HCT116 (cell line): Measurements from ENCODE around the gene CYBRD1. TPM values are rescaled to one million over a fixed set of nuclear protein-coding genes. Genes with fewer than 3 reads are reported as not detected.
"Not testable (repeated sequence)": the region's sequence is repeated elsewhere in the genome, so short reads cannot be mapped to it uniquely, and the experiment has no call there.

Experiments used
- ATAC-seq: fragments of 200-7000 bp; cut with Tn5 transposase; 2 replicates; pipeline ENCODE4 v1.9.1; 2020; ENCODE audit warnings: mild to moderate bottlenecking, moderate library complexity
- BruUV-seq: library from RNA; stranded (reverse); fragments of 400-500 nt; replicated peaks from 2 replicates; lab custom pipeline; 2021; lab: Mats Ljungman, UMichigan
- CTCF ChIA-PET: fragments of 300-600 bp; sonication (Branson Sonifier 250); formaldehyde crosslinking; loops from one replicate; lab custom pipeline; 2021; ENCODE audit warnings: antibody characterized with exemption; lab: Charles Lee
- POLR2A ChIA-PET: fragments of 300-600, 350-600 bp; sonication (Branson Sonifier 250); formaldehyde crosslinking; loops from one replicate; lab custom pipeline; 2021; ENCODE audit warnings: antibody characterized with exemption; lab: Charles Lee
- RAD21 ChIA-PET, 2 experiments: fragments of 300-600 bp; sonication (Branson Sonifier 250); formaldehyde crosslinking; loops; one replicate each; lab custom pipeline; 2023; ENCODE audit warnings: low total read pairs in 2 of 2; ENCODE audit not compliant: uncharacterized antibody in 2 of 2, unreplicated experiment in 2 of 2, low non-redundant PET in 1 of 2; lab: Charles Lee
- DNase-seq: peaks from one replicate; pipeline ENCODE4 v3.0.0-alpha.2; 2010; ENCODE audit warnings: low read depth, low spot score
- H2AFZ ChIP-seq: fragments of 200-600 bp; shearing (Covaris generic), sonication (generic); 2 replicates; pipeline ENCODE4 v1.6.1; 2017; ENCODE audit warnings: low read depth, mixed run types, mixed read lengths, antibody characterized with exemption, low read length; ENCODE audit not compliant: poor library complexity, severe bottlenecking
- H3K27ac ChIP-seq: 2 replicates; pipeline ENCODE4 v1.5.1; 2012; ENCODE audit warnings: low read depth, low read length
- H3K27me3 ChIP-seq: fragments of 200-600 bp; sonication (generic); 2 replicates; pipeline ENCODE4 v1.6.1; 2016; ENCODE audit warnings: mixed run types, low read length, mixed read lengths; ENCODE audit not compliant: insufficient read depth
- H3K36me3 ChIP-seq, 2 experiments: fragments of 200-500 bp in 1 of 2; fragments of 200-600 bp in 1 of 2; sonication (Bioruptor generic) in 1 of 2; sonication (generic) in 1 of 2; 2 replicates each; pipeline versions ENCODE4 v1.5.1 to v1.6.1; 2014 to 2016; ENCODE audit warnings: low read length in 2 of 2, inconsistent platforms in 1 of 2, mixed read lengths in 1 of 2, mixed run types in 1 of 2; ENCODE audit not compliant: insufficient read depth in 2 of 2, control insufficient read depth in 1 of 2
- H3K4me1 ChIP-seq, 2 experiments: fragments of 200-600 bp in 1 of 2; sonication (generic) in 1 of 2; 2 replicates each; pipeline versions ENCODE4 v1.5.1 to v1.6.1; 2012 to 2017; ENCODE audit warnings: low read length in 2 of 2, inconsistent platforms in 1 of 2, mild to moderate bottlenecking in 1 of 2, mixed read lengths in 1 of 2, mixed run types in 1 of 2, moderate library complexity in 1 of 2; ENCODE audit not compliant: insufficient read depth in 2 of 2, control insufficient read depth in 1 of 2
- H3K4me2 ChIP-seq: fragments of 200-600 bp; sonication (generic); 2 replicates; pipeline ENCODE4 v1.6.1; 2017; ENCODE audit warnings: mixed run types, low read length, mixed read lengths
- H3K4me3 ChIP-seq, 2 experiments: fragments of 200-600 bp in 1 of 2; sonication (generic) in 1 of 2; replicated peaks in 1 of 2; 2 replicates each; pipeline ENCODE4 v1.5.1; 2011 to 2016; ENCODE audit warnings: low read length in 2 of 2, control low read depth in 1 of 2, low read depth in 1 of 2, mild to moderate bottlenecking in 1 of 2, mixed read lengths in 1 of 2, mixed run types in 1 of 2
- H3K79me2 ChIP-seq: fragments of 200-600 bp; sonication (generic); 2 replicates; pipeline ENCODE4 v1.6.1; 2017; ENCODE audit warnings: mild to moderate bottlenecking, mixed run types, low read length, moderate library complexity, mixed read lengths; ENCODE audit not compliant: insufficient read depth
- H3K9ac ChIP-seq: fragments of 200-600 bp; sonication (generic); 2 replicates; pipeline ENCODE4 v1.6.1; 2016; ENCODE audit warnings: low read length, mixed read lengths
- H3K9me2 ChIP-seq: fragments of 200-600 bp; sonication (generic), shearing (Covaris generic); 2 replicates; pipeline ENCODE4 v1.6.1; 2017; ENCODE audit warnings: mixed run types, mild to moderate bottlenecking, moderate library complexity; ENCODE audit not compliant: insufficient read depth
- H3K9me3 ChIP-seq, 2 experiments: fragments of 200-500 bp in 1 of 2; fragments of 200-600 bp in 1 of 2; sonication (Bioruptor generic) in 1 of 2; sonication (generic) in 1 of 2; 2 replicates each; pipeline ENCODE4 v1.6.1; 2014 to 2017; ENCODE audit warnings: low read length in 2 of 2, mixed read lengths in 2 of 2, inconsistent platforms in 1 of 2, low read depth in 1 of 2, mild to moderate bottlenecking in 1 of 2, mixed run types in 1 of 2, moderate library complexity in 1 of 2; ENCODE audit not compliant: control insufficient read depth in 1 of 2, insufficient read depth in 1 of 2
- H4K20me1 ChIP-seq: fragments of 200-600 bp; sonication (generic), shearing (Covaris generic); 2 replicates; pipeline ENCODE4 v1.6.1; 2017; ENCODE audit warnings: mixed run types, mild to moderate bottlenecking, moderate library complexity; ENCODE audit not compliant: insufficient read depth
- CBX3 ChIP-seq: IDR thresholded peaks from 2 replicates; pipeline ENCODE4 v1.6.1; 2012; ENCODE audit warnings: low read depth
- CEBPB ChIP-seq: IDR thresholded peaks from 2 replicates; pipeline ENCODE4 v1.6.1; 2012; ENCODE audit warnings: low read depth
- ELF1 ChIP-seq: IDR thresholded peaks from 2 replicates; pipeline ENCODE4 v1.6.1; 2012; ENCODE audit warnings: low read depth, borderline replicate concordance
- EZH2 ChIP-seq: fragments of 200-600 bp; sonication (generic); IDR thresholded peaks from 2 replicates; pipeline ENCODE4 v1.6.1; 2017; ENCODE audit warnings: antibody characterized with exemption, mixed run types
- EZH2phosphoT487 ChIP-seq: fragments of 200-600 bp; IDR thresholded peaks from 2 replicates; pipeline ENCODE4 v1.6.1; 2018; ENCODE audit warnings: antibody characterized with exemption, borderline replicate concordance
- FOSL1 ChIP-seq: IDR thresholded peaks from 2 replicates; pipeline ENCODE4 v1.6.1; 2012; ENCODE audit warnings: low read depth
- JUND ChIP-seq: IDR thresholded peaks from 2 replicates; pipeline ENCODE4 v1.6.1; 2012
- MAX ChIP-seq: IDR thresholded peaks from 2 replicates; pipeline ENCODE4 v1.6.1; 2012
- POLR2A ChIP-seq: IDR thresholded peaks from 2 replicates; pipeline ENCODE4 v1.7.0; 2011; ENCODE audit warnings: borderline replicate concordance; ENCODE audit not compliant: insufficient read depth, insufficient read length; ENCODE audit errors: extremely low read depth
- POLR2AphosphoS5 ChIP-seq: IDR thresholded peaks from 2 replicates; pipeline ENCODE4 v1.6.1; 2011; ENCODE audit warnings: mild to moderate bottlenecking, low read depth, low read length, moderate library complexity
- REST ChIP-seq: IDR thresholded peaks from 2 replicates; pipeline ENCODE4 v1.6.1; 2012; ENCODE audit warnings: low read depth
- SIN3A ChIP-seq: IDR thresholded peaks from 2 replicates; pipeline ENCODE4 v1.6.1; 2012; ENCODE audit warnings: low read depth
- SRF ChIP-seq: IDR thresholded peaks from 2 replicates; pipeline ENCODE4 v1.6.1; 2012; ENCODE audit warnings: low read depth
- YY1 ChIP-seq: IDR thresholded peaks from 2 replicates; pipeline ENCODE4 v1.6.1; 2011; ENCODE audit warnings: low read length, low read depth, moderate library complexity, mild to moderate bottlenecking; ENCODE audit not compliant: insufficient replicate concordance; ENCODE audit errors: extremely low read depth
- ZBTB33 ChIP-seq: IDR thresholded peaks from 2 replicates; pipeline ENCODE4 v1.6.1; 2011; ENCODE audit warnings: mild to moderate bottlenecking, low read length, moderate library complexity; ENCODE audit not compliant: insufficient replicate concordance; ENCODE audit errors: extremely low read depth
- ZFX ChIP-seq: fragments of 450-650 bp; IDR thresholded peaks from 2 replicates; pipeline ENCODE4 v1.6.1; 2017
- intact Hi-C: fragments of 100-400 bp; cut with micrococcal nuclease; formaldehyde crosslinking; loops from 2 replicates; pipeline ENCODE4 v1.10.0; 2022
- total RNA-seq: library from RNA; stranded (reverse); gene quantifications from one replicate; pipeline ENCODE4 v1.2.1, GENCODE V29; 2021; ENCODE audit not compliant: unreplicated experiment

CYBRD1 gene
- total RNA-seq, 1 experiment from 2014 or later = 14.9 TPM

GRCh38 chr2:171492664-171493063 is 29.6 kb upstream of the CYBRD1 start:
- H3K9me2 ChIP-seq = no peaks in the 10 kb centered on the region
- ChIA-PET POLR2A (no interaction called here), CTCF (no interaction called here), RAD21 (no interaction called here)
- no peak overlapping the region for H3K4me3 ChIP-seq
- H3K27ac ChIP-seq = no peak overlapping the region
- H3K4me2 ChIP-seq = no peak overlapping the region
- DNase-seq = no peak
- no peaks in the 10 kb centered on the region for H4K20me1 ChIP-seq
- H3K79me2 ChIP-seq = no peaks in the 10 kb centered on the region
- no peaks in the 10 kb centered on the region for H3K36me3 ChIP-seq
- no peak overlapping the region for H3K9ac ChIP-seq
- H3K9me3 ChIP-seq = peaks cover 0 to 4% of the 10 kb centered on the region in 2 experiments; a peak in 1 of 4 replicates
- no peak for ATAC-seq
- no TSS peak for BruUV-seq
- no peak overlapping the region for H2AFZ ChIP-seq
- H3K27me3 ChIP-seq = no peaks in the 10 kb centered on the region
- intact Hi-C loops = no loop called here
- H3K4me1 ChIP-seq = no peaks in the 10 kb centered on the region
- no peak for TF ChIP-seq SRF
- TF ChIP-seq EZH2 = no peak
- no peak for TF ChIP-seq CBX3
- no peak for TF ChIP-seq POLR2AphosphoS5
- no peak for TF ChIP-seq SIN3A
- TF ChIP-seq ZBTB33 = no peak
- no peak for TF ChIP-seq JUND
- no peak for TF ChIP-seq EZH2phosphoT487
- TF ChIP-seq ELF1 = no peak
- TF ChIP-seq ZFX = no peak
- TF ChIP-seq CEBPB = no peak
- no peak for TF ChIP-seq POLR2A
- TF ChIP-seq REST = no peak
- TF ChIP-seq MAX = no peak
- no peak for TF ChIP-seq YY1
- TF ChIP-seq FOSL1 = no peak

- H2AFZ ChIP-seq, DNase-seq, H3K9ac ChIP-seq, H3K4me2 ChIP-seq, intact Hi-C loops, H3K9me3 ChIP-seq, ATAC-seq, H3K4me1 ChIP-seq, H3K4me3 ChIP-seq, H4K20me1 ChIP-seq, H3K79me2 ChIP-seq, CTCF ChIA-PET, H3K36me3 ChIP-seq, RAD21 ChIA-PET, H3K27ac ChIP-seq, H3K9me2 ChIP-seq, BruUV-seq, H3K27me3 ChIP-seq, POLR2A ChIA-PET: not testable (repeated sequence)
These were observed 24.6 kb upstream of the CYBRD1 start for GRCh38 chr2:171497664-171498063.
